Neural crest cell (in vitro differentiated cells): Measurements from ENCODE around the gene TTLL5. TPM values are rescaled to one million over a fixed set of nuclear protein-coding genes. Genes with fewer than 3 reads are reported as not detected.

ENCODE experiments used
- DNase-seq: peaks from one replicate; pipeline ENCODE4 v3.0.0; 2021; ENCODE audit warnings: low read depth, mixed read lengths, low spot score
- H3K27ac Mint-ChIP-seq: one replicate; pipeline ENCODE4 v1.8.0; 2021; ENCODE audit warnings: mild to moderate bottlenecking, mixed read lengths; ENCODE audit not compliant: unreplicated experiment
- H3K27me3 Mint-ChIP-seq: 2 replicates; pipeline ENCODE4 v1.8.0; 2021; ENCODE audit warnings: low read depth, mild to moderate bottlenecking, mixed read lengths
- H3K36me3 Mint-ChIP-seq: 2 replicates; pipeline ENCODE4 v1.8.0; 2021; ENCODE audit warnings: low read depth, mild to moderate bottlenecking, mixed read lengths
- H3K4me1 Mint-ChIP-seq: 2 replicates; pipeline ENCODE4 v1.8.0; 2021; ENCODE audit warnings: mixed read lengths
- H3K4me3 Mint-ChIP-seq: one replicate; pipeline ENCODE4 v1.8.0; 2021; ENCODE audit warnings: mild to moderate bottlenecking, mixed read lengths
- H3K9me3 Mint-ChIP-seq: 2 replicates; pipeline ENCODE4 v1.8.0; 2021; ENCODE audit warnings: mixed read lengths
- total RNA-seq: library from RNA; stranded (reverse); gene quantifications from 2 replicates; pipeline ENCODE4 v1.2.1, GENCODE V29; 2021
- TF ChIP-seq, protein P1 (sequence below): fragments of 200-600 bp; sonication (generic); conservative IDR thresholded peaks from 2 replicates; pipeline ENCODE4 v1.5.0; 2021; ENCODE audit warnings: antibody characterized with exemption, mild to moderate bottlenecking

The TTLL5 gene
- total RNA-seq, 1 donor from 2014 or later, result 55.7 TPM

DNA sequence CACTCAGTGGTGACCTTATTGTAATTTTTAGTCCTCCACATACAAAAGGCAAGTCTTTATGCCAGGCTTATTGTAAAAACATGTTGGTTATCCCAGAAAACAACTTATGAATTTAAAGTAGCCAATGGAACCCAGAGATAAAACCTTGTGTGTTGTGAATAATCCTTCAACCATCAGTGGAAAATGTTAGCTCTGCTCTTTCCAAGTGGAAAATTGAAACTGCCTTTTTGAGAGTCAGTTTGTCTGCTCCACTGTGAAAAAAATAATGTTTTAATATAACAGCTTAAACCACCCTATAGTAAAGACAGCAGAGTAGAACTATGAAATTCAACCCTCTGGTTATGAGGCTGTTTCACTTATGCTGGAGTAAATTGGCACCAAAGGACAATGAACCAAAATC, 112.0 kb downstream of the TTLL5 start:
- DNase-seq, result no peak
- no peak overlapping the region for H3K27ac Mint-ChIP-seq
- H3K9me3 Mint-ChIP-seq, result no peaks in the 10 kb centered on the region
- no peaks in the 10 kb centered on the region for H3K27me3 Mint-ChIP-seq
- peaks cover 15% of the 10 kb centered on the region for H3K36me3 Mint-ChIP-seq
- TF ChIP-seq, protein P1, sequence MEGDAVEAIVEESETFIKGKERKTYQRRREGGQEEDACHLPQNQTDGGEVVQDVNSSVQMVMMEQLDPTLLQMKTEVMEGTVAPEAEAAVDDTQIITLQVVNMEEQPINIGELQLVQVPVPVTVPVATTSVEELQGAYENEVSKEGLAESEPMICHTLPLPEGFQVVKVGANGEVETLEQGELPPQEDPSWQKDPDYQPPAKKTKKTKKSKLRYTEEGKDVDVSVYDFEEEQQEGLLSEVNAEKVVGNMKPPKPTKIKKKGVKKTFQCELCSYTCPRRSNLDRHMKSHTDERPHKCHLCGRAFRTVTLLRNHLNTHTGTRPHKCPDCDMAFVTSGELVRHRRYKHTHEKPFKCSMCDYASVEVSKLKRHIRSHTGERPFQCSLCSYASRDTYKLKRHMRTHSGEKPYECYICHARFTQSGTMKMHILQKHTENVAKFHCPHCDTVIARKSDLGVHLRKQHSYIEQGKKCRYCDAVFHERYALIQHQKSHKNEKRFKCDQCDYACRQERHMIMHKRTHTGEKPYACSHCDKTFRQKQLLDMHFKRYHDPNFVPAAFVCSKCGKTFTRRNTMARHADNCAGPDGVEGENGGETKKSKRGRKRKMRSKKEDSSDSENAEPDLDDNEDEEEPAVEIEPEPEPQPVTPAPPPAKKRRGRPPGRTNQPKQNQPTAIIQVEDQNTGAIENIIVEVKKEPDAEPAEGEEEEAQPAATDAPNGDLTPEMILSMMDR, result no peak
- H3K4me3 Mint-ChIP-seq, result no peak overlapping the region
- H3K4me1 Mint-ChIP-seq, result peaks cover 1% of the 10 kb centered on the region

DNA sequence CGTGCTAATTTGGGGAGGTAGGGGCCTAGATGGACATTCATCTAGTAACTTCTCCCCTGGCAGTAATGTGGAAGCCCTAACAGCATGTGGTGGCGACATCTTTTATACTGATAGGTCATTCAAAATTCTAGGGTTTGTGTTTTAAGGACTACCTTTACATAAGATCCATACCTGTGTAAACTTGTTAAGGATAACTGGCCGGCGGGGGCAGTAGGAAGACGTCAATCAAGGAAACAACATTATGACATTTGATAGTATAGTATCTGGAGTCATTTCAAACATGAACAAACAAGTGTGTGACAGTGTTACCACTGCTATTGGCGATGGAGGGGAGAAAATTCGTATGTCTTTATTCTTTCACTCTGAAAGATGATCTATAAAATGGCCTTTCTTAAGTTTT, 120.0 kb downstream of the TTLL5 start:
- no peak overlapping the region for H3K4me3 Mint-ChIP-seq
- H3K9me3 Mint-ChIP-seq, result no peaks in the 10 kb centered on the region
- H3K4me1 Mint-ChIP-seq, result peaks cover 21% of the 10 kb centered on the region
- H3K27ac Mint-ChIP-seq, result no peak overlapping the region
- no peak for DNase-seq
- TF ChIP-seq, protein P1, result no peak
- no peaks in the 10 kb centered on the region for H3K27me3 Mint-ChIP-seq
- H3K36me3 Mint-ChIP-seq, result peaks cover 38% of the 10 kb centered on the region

- Mint-ChIP-seq H3K27ac (peak overlapping the region; percentile 24), H3K4me1 (peaks cover 18% of the 10 kb centered on the region), H3K4me3 (no peak overlapping the region), H3K36me3 (peaks cover 48% of the 10 kb centered on the region), H3K27me3 (no peaks in the 10 kb centered on the region), H3K9me3 (peaks cover 1% of the 10 kb centered on the region)
- TF ChIP-seq, protein P1, result no peak
- DNase-seq, result no peak
These were observed 122.1 kb downstream of the TTLL5 start for GRCh38 chr14:75783184-75783583.

GRCh38 chr14:75783602-75784313, 122.7 kb downstream of the TTLL5 start:
- DNase-seq, result no peak
- Mint-ChIP-seq H3K27me3 (no peaks in the 10 kb centered on the region), H3K9me3 (peaks cover 3% of the 10 kb centered on the region), H3K4me1 (peaks cover 15% of the 10 kb centered on the region), H3K27ac (peak overlapping the region; percentile 24), H3K4me3 (no peak overlapping the region), H3K36me3 (peaks cover 46% of the 10 kb centered on the region)
- TF ChIP-seq, protein P1, result no peak

DNA sequence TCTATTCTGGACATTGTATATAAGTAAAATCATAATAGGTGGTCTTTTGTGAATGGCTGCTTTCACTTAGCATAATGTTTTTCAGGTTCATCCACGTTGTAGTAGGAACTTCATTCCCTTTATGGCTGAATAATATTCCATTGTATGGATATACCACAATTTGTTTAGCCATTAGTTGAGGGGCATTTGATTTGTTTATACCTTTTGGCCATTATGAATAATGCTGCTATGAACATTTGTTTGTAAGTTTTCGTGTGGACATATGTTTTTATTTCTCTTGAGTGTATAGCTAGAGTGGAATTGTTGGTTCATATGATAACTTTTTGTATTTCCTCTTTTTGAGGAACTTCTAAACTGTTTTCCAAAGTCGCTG, 123.3 kb downstream of the TTLL5 start:
- no peak for DNase-seq
- Mint-ChIP-seq H3K4me1 (peaks cover 15% of the 10 kb centered on the region), H3K27me3 (no peaks in the 10 kb centered on the region), H3K36me3 (peaks cover 51% of the 10 kb centered on the region), H3K9me3 (peaks cover 6% of the 10 kb centered on the region), H3K27ac (no peak overlapping the region), H3K4me3 (no peak overlapping the region)
- TF ChIP-seq, protein P1, result no peak
